PFSK-1 (cell line): ENCODE data around the gene RCC1.

ENCODE experiments used
- POLR2AphosphoS5 ChIP-seq: IDR thresholded peaks from 2 replicates; pipeline ENCODE4 v1.6.1; 2012; ENCODE audit warnings: low read depth, mild to moderate bottlenecking, control low read depth, low read length, moderate library complexity
- TAF1 ChIP-seq: IDR thresholded peaks from 2 replicates; pipeline ENCODE4 v1.6.1; 2012; ENCODE audit warnings: low read length, control low read depth, borderline replicate concordance; ENCODE audit not compliant: insufficient read depth
- TF ChIP-seq, protein P1 (sequence below), 2 experiments: IDR thresholded peaks; 2 replicates each; pipeline versions ENCODE4 v1.6.1 to v1.8.0; 2011 to 2012; ENCODE audit warnings: low read depth in 2 of 2, low read length in 2 of 2, control low read depth in 1 of 2, inconsistent platforms in 1 of 2, mild to moderate bottlenecking in 1 of 2, moderate library complexity in 1 of 2; ENCODE audit not compliant: insufficient read depth in 1 of 2

- no peak for TF ChIP-seq POLR2AphosphoS5
- no peak for TF ChIP-seq TAF1
- TF ChIP-seq, protein P1, sequence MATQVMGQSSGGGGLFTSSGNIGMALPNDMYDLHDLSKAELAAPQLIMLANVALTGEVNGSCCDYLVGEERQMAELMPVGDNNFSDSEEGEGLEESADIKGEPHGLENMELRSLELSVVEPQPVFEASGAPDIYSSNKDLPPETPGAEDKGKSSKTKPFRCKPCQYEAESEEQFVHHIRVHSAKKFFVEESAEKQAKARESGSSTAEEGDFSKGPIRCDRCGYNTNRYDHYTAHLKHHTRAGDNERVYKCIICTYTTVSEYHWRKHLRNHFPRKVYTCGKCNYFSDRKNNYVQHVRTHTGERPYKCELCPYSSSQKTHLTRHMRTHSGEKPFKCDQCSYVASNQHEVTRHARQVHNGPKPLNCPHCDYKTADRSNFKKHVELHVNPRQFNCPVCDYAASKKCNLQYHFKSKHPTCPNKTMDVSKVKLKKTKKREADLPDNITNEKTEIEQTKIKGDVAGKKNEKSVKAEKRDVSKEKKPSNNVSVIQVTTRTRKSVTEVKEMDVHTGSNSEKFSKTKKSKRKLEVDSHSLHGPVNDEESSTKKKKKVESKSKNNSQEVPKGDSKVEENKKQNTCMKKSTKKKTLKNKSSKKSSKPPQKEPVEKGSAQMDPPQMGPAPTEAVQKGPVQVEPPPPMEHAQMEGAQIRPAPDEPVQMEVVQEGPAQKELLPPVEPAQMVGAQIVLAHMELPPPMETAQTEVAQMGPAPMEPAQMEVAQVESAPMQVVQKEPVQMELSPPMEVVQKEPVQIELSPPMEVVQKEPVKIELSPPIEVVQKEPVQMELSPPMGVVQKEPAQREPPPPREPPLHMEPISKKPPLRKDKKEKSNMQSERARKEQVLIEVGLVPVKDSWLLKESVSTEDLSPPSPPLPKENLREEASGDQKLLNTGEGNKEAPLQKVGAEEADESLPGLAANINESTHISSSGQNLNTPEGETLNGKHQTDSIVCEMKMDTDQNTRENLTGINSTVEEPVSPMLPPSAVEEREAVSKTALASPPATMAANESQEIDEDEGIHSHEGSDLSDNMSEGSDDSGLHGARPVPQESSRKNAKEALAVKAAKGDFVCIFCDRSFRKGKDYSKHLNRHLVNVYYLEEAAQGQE (IDR thresholded peaks at IDR 0.05; ENCODE audit: insufficient read depth in 1 of 2, low read depth in 2 of 2, low read length in 2 of 2), result no peak
Observed at GRCh38 chr1:28545246-28545628, 39.4 kb downstream of the RCC1 start.
